IMR-90 (cell line): ENCODE measurements around the gene ELMO1. TPM values are rescaled to one million over a fixed set of nuclear protein-coding genes. Genes with fewer than 3 reads are reported as not detected.

ENCODE experiments used
- ATAC-seq: fragments of 200-7000 bp; cut with Tn5 transposase; 2 replicates; pipeline ENCODE4 v1.9.1; 2020; ENCODE audit warnings: low read depth, mild to moderate bottlenecking, moderate library complexity
- BruUV-seq: library from RNA; stranded (reverse); fragments of 400-500 nt; replicated peaks from 2 replicates; lab custom pipeline; 2021; lab: Mats Ljungman, UMichigan
- CTCF ChIA-PET: fragments of 300-600 bp; formaldehyde crosslinking; extraction: SDS; loops from one replicate; lab custom pipeline; 2021; ENCODE audit warnings: antibody characterized with exemption; lab: Yijun Ruan, JAX
- POLR2A ChIA-PET: fragments of 300-600 bp; sonication (Branson Sonifier 250); formaldehyde crosslinking; loops from one replicate; lab custom pipeline; 2022; ENCODE audit warnings: antibody characterized with exemption; ENCODE audit not compliant: unreplicated experiment; lab: Charles Lee
- DNase-seq: peaks from one replicate; pipeline ENCODE4 v3.0.0; 2013
- H2AFZ ChIP-seq: replicated peaks from 2 replicates; pipeline ENCODE3; 2013; ENCODE audit warnings: low read length, mild to moderate bottlenecking; ENCODE audit not compliant: poor library complexity
- H2AK5ac ChIP-seq: 2 replicates; pipeline ENCODE4 v1.6.1; 2013; ENCODE audit warnings: low read depth, low read length, inconsistent platforms
- H2AK9ac ChIP-seq: replicated peaks from 2 replicates; pipeline ENCODE3; 2013; ENCODE audit warnings: mild to moderate bottlenecking, low read depth, low read length, moderate library complexity; ENCODE audit not compliant: poor library complexity
- H2BK120ac ChIP-seq: 2 replicates; pipeline ENCODE4 v1.6.1; 2013; ENCODE audit warnings: low read depth, low read length, inconsistent platforms
- H2BK15ac ChIP-seq: 3 replicates; pipeline ENCODE4 v1.6.1; 2013; ENCODE audit warnings: low read depth, low read length, inconsistent platforms
- H2BK20ac ChIP-seq: 2 replicates; pipeline ENCODE4 v1.6.1; 2013; ENCODE audit warnings: low read depth, mild to moderate bottlenecking, inconsistent platforms, low read length, moderate library complexity
- H2BK5ac ChIP-seq: 2 replicates; pipeline ENCODE4 v1.6.1; 2013; ENCODE audit warnings: mild to moderate bottlenecking, low read depth, low read length, inconsistent platforms; ENCODE audit not compliant: poor library complexity, severe bottlenecking
- H3K14ac ChIP-seq: replicated peaks from 2 replicates; pipeline ENCODE4 v1.6.1; 2013; ENCODE audit warnings: low read depth, low read length, inconsistent platforms
- H3K18ac ChIP-seq: 2 replicates; pipeline ENCODE4 v1.6.1; 2013; ENCODE audit warnings: low read depth, low read length, control low read depth
- H3K23ac ChIP-seq: 2 replicates; pipeline ENCODE4 v1.6.1; 2013; ENCODE audit warnings: low read depth, low read length, inconsistent platforms
- H3K27ac ChIP-seq: 2 replicates; pipeline ENCODE4 v1.5.1; 2013; ENCODE audit warnings: mild to moderate bottlenecking, control low read depth, low read length; ENCODE audit not compliant: insufficient read depth
- H3K27me3 ChIP-seq: 2 replicates; pipeline ENCODE4 v1.6.1; 2013; ENCODE audit warnings: low read length; ENCODE audit not compliant: control insufficient read depth, insufficient read depth
- H3K36me3 ChIP-seq: 2 replicates; pipeline ENCODE4 v1.6.1; 2013; ENCODE audit warnings: low read length, mixed read lengths; ENCODE audit not compliant: control insufficient read depth, insufficient read depth
- H3K4ac ChIP-seq: 2 replicates; pipeline ENCODE4 v1.6.1; 2013; ENCODE audit warnings: low read depth, low read length, inconsistent platforms
- H3K4me1 ChIP-seq: 2 replicates; pipeline ENCODE4 v1.6.1; 2013; ENCODE audit warnings: low read length, mixed read lengths; ENCODE audit not compliant: control insufficient read depth, insufficient read depth
- H3K4me2 ChIP-seq: 2 replicates; pipeline ENCODE4 v1.6.1; 2013; ENCODE audit warnings: low read depth, mild to moderate bottlenecking, control low read depth, low read length, moderate library complexity
- H3K4me3 ChIP-seq: 2 replicates; pipeline ENCODE4 v1.5.1; 2013; ENCODE audit warnings: low read depth, mild to moderate bottlenecking, control low read depth, low read length, moderate library complexity; ENCODE audit not compliant: insufficient read depth
- H3K56ac ChIP-seq: 2 replicates; pipeline ENCODE4 v1.6.1; 2013; ENCODE audit warnings: low read length, inconsistent platforms; ENCODE audit not compliant: insufficient read depth; ENCODE audit errors: extremely low read depth
- H3K79me1 ChIP-seq, 2 experiments: 2 replicates each; pipeline ENCODE4 v1.6.1; 2013; ENCODE audit warnings: low read length in 2 of 2, inconsistent platforms in 1 of 2, low read depth in 1 of 2
- H3K9ac ChIP-seq: 2 replicates; pipeline ENCODE4 v1.6.1; 2013; ENCODE audit warnings: low read depth, low read length, control low read depth
- H3K9me1 ChIP-seq: 2 replicates; pipeline ENCODE4 v1.6.1; 2013; ENCODE audit warnings: low read length, inconsistent platforms; ENCODE audit not compliant: insufficient read depth
- H3K9me3 ChIP-seq: 2 replicates; pipeline ENCODE4 v1.6.1; 2013; ENCODE audit warnings: low read length; ENCODE audit not compliant: control insufficient read depth, insufficient read depth
- H4K20me1 ChIP-seq: 2 replicates; pipeline ENCODE4 v1.6.1; 2013; ENCODE audit warnings: low read length, inconsistent platforms; ENCODE audit not compliant: insufficient read depth
- H4K5ac ChIP-seq: 2 replicates; pipeline ENCODE4 v1.6.1; 2013; ENCODE audit warnings: mild to moderate bottlenecking, low read depth, low read length, control low read depth
- H4K8ac ChIP-seq, 2 experiments: 2 replicates each; pipeline ENCODE4 v1.6.1; 2013; ENCODE audit warnings: low read depth in 2 of 2, low read length in 2 of 2, control low read depth in 1 of 2, inconsistent platforms in 1 of 2
- H4K91ac ChIP-seq: 2 replicates; pipeline ENCODE4 v1.6.1; 2013; ENCODE audit warnings: low read depth, low read length, inconsistent platforms; ENCODE audit not compliant: insufficient read depth
- NFE2L2 ChIP-seq: fragments of 150-350 bp; IDR thresholded peaks from 2 replicates; pipeline ENCODE4 v1.6.1; 2016; ENCODE audit warnings: low read depth, mild to moderate bottlenecking, low read length
- WGBS, 2 experiments: methylation state at CpG; one replicate each; pipeline versions ENCODE4 v1.1.5 to v1.1.7; 2013; ENCODE audit warnings: missing lambda C conversion rate in 2 of 2; ENCODE audit not compliant: insufficient read length in 1 of 2; ENCODE audit errors: extremely low coverage in 2 of 2; 5-methylcytosine and 5-hydroxymethylcytosine counted together
- dilution Hi-C: fragments of 300-500 bp; cut with HindIII; formaldehyde crosslinking; loops from one replicate; pipeline ENCODE4 v1.14.3; 2018; ENCODE audit warnings: low sequenced_read_pairs; ENCODE audit not compliant: unreplicated experiment
- in situ Hi-C: fragments of 300-500 bp; cut with MboI; formaldehyde crosslinking; loops from 3 replicates; pipeline ENCODE4 v1.14.3; 2019; ENCODE audit warnings: low sequenced_read_pairs, inconsistent platforms, mixed read lengths
- intact Hi-C: fragments of 100-400 bp; cut with micrococcal nuclease; formaldehyde crosslinking; loops from 2 replicates; pipeline ENCODE4 v1.10.0; 2022
- polyA plus RNA-seq, 3 experiments: library from polyadenylated mRNA; depleted of rRNA; stranded (reverse); fragments of >200 nt; gene quantifications; 2 replicates each; pipeline ENCODE4 v1.2.3, GENCODE V29; 2012; ENCODE audit warnings: low replicate concordance in 1 of 3
- total RNA-seq: library from RNA; depleted of rRNA; stranded (reverse); fragments of >200 nt; gene quantifications from 2 replicates; pipeline ENCODE4 v1.2.3, GENCODE V29; 2012

The ELMO1 gene
- total and polyA plus RNA-seq, 2 of the 4 experiments (the other 2 are of a cell fraction), result 0.03 TPM; not detected in 1

GRCh38 chr7:37342176-37342687, 106.4 kb downstream of the ELMO1 start:
- Histone ChIP-seq H4K20me1 (no peaks in the 10 kb centered on the region), H3K23ac (no peak overlapping the region), H2BK20ac (no peak overlapping the region), H2BK120ac (no peak overlapping the region), H3K4ac (no peak overlapping the region), H3K9me1 (no peaks in the 10 kb centered on the region), H2AK9ac (no peak overlapping the region), H3K27me3 (no peaks in the 10 kb centered on the region), H3K27ac (no peak overlapping the region), H3K4me3 (no peak overlapping the region), H2AFZ (no peak overlapping the region), H4K5ac (no peak overlapping the region), H3K56ac (no peak overlapping the region), H3K9me3 (peaks cover 8% of the 10 kb centered on the region; the same call in 1 of the 2 replicates), H3K9ac (no peak overlapping the region), H3K79me1 (no peaks in the 10 kb centered on the region), H4K91ac (no peak overlapping the region), H3K14ac (no peak overlapping the region), H2AK5ac (no peak overlapping the region), H3K4me2 (no peak overlapping the region), H2BK15ac (no peak overlapping the region), H3K18ac (no peak overlapping the region), H4K8ac (no peak overlapping the region), H2BK5ac (no peak overlapping the region), H3K36me3 (no peaks in the 10 kb centered on the region), H3K4me1 (no peaks in the 10 kb centered on the region)
- ChIA-PET POLR2A (no interaction called here), CTCF (no interaction called here)
- DNase-seq (no peak), ATAC-seq (no peak)
- in situ Hi-C loops (no loop called here), dilution Hi-C loops (no loop called here), intact Hi-C loops (no loop called here)
- BruUV-seq, result no TSS peak
- TF ChIP-seq NFE2L2, result no peak
- WGBS, 2 experiments, result 67% methylated on average over 1 of the region's 8 CpGs; no CpG with 5 or more reads in 1 of the 2 experiments
